K562 (cell line): ENCODE data around the gene PCDH7. TPM values are rescaled to one million over a fixed set of nuclear protein-coding genes. Genes with fewer than 3 reads are reported as not detected.

ENCODE experiments used
- ATAC-seq: fragments of 200-7000 bp; cut with Tn5 transposase; 3 replicates; pipeline ENCODE4 v1.9.1; 2020; ENCODE audit warnings: moderate library complexity
- BruUV-seq: library from RNA; stranded (reverse); fragments of 400-500 nt; replicated peaks from 2 replicates; lab custom pipeline; 2021; lab: Mats Ljungman, UMichigan
- CTCF ChIA-PET: fragments of 300-600 bp; formaldehyde crosslinking; extraction: SDS; loops from one replicate; lab custom pipeline; 2021; ENCODE audit warnings: low intra/inter-chr PET ratio; lab: Yijun Ruan, JAX
- POLR2A ChIA-PET: fragments of 300-600, 350-650 bp; sonication (Branson Sonifier 250); formaldehyde crosslinking; extraction: SDS; loops from one replicate; lab custom pipeline; 2021; ENCODE audit warnings: antibody characterized with exemption, inconsistent platforms; lab: Yijun Ruan, JAX
- DNase-seq, 4 experiments: peaks; one replicate each; pipeline versions ENCODE4 v3.0.0 to v3.0.0-alpha.2; 2011 to 2018; ENCODE audit warnings: low spot score in 3 of 4, mixed read lengths in 3 of 4; ENCODE audit errors: extremely low read depth in 1 of 4
- FAIRE-seq: peaks from 2 replicates; lab custom pipeline; 2011; peaks lifted over from hg19 to GRCh38; lab: Jason Lieb, UNC
- H2AFZ ChIP-seq: 2 replicates; pipeline ENCODE4 v1.6.0; 2011; ENCODE audit warnings: low read depth, low read length, control low read depth, inconsistent platforms
- H3K27ac ChIP-seq: fragments of 200-600 bp; 3 replicates; pipeline ENCODE4 v1.8.0; 2011; ENCODE audit warnings: low read depth, mild to moderate bottlenecking, control low read depth, inconsistent platforms, low read length, moderate library complexity, mixed read lengths; ENCODE audit errors: extremely low read depth
- H3K27me3 ChIP-seq, 2 experiments: fragments of 300-600 bp in 1 of 2; 2 replicates in 1 of 2; 3 replicates in 1 of 2; pipeline versions ENCODE4 v1.6.0 to v1.8.0; 2011; ENCODE audit warnings: inconsistent platforms in 2 of 2, low read length in 2 of 2, mild to moderate bottlenecking in 1 of 2, mixed read lengths in 1 of 2, moderate library complexity in 1 of 2; ENCODE audit not compliant: control insufficient read depth in 2 of 2, insufficient read depth in 2 of 2
- H3K36me3 ChIP-seq: fragments of 300-600 bp; 3 replicates; pipeline ENCODE4 v1.8.0; 2011; ENCODE audit warnings: mild to moderate bottlenecking, low read length, inconsistent platforms; ENCODE audit not compliant: control insufficient read depth, insufficient read depth
- H3K4me1 ChIP-seq, 2 experiments: fragments of 200-600 bp in 1 of 2; replicated peaks in 1 of 2; 2 replicates in 1 of 2; 3 replicates in 1 of 2; pipeline versions ENCODE4 v1.5.1 to v1.8.0; 2011; ENCODE audit warnings: inconsistent platforms in 2 of 2, low read length in 2 of 2, mild to moderate bottlenecking in 1 of 2, mixed read lengths in 1 of 2, moderate library complexity in 1 of 2; ENCODE audit not compliant: control insufficient read depth in 2 of 2, insufficient read depth in 2 of 2
- H3K4me2 ChIP-seq: 2 replicates; pipeline ENCODE4 v1.6.1; 2011; ENCODE audit warnings: low read length, control low read depth, inconsistent platforms, mixed read lengths; ENCODE audit not compliant: insufficient read depth
- H3K4me3 ChIP-seq: fragments of 200-600 bp; sonication (generic), shearing (Covaris generic); 2 replicates; pipeline ENCODE4 v1.5.1; 2016; ENCODE audit warnings: control low read depth, inconsistent platforms
- H3K79me2 ChIP-seq: fragments of 200-600 bp; 3 replicates; pipeline ENCODE4 v1.8.0; 2011; ENCODE audit warnings: low read length, inconsistent platforms; ENCODE audit not compliant: control insufficient read depth, insufficient read depth
- H3K9ac ChIP-seq, 2 experiments: 2 replicates each; pipeline versions ENCODE4 v1.6.0 to v1.6.1; 2011; ENCODE audit warnings: low read depth in 2 of 2, low read length in 2 of 2, control low read depth in 1 of 2, inconsistent platforms in 1 of 2, mild to moderate bottlenecking in 1 of 2, mixed read lengths in 1 of 2; ENCODE audit not compliant: insufficient read depth in 1 of 2
- H3K9me1 ChIP-seq: one replicate; pipeline ENCODE4 v1.6.0; 2011; ENCODE audit warnings: inconsistent platforms, mild to moderate bottlenecking, low read length, moderate library complexity; ENCODE audit not compliant: control insufficient read depth, insufficient read depth
- H3K9me3 ChIP-seq: replicated peaks from 2 replicates; pipeline ENCODE4 v1.5.1; 2011; ENCODE audit warnings: low read depth, low read length, inconsistent platforms; ENCODE audit not compliant: control insufficient read depth, insufficient read depth
- H4K20me1 ChIP-seq: replicated peaks from 2 replicates; pipeline ENCODE4 v1.6.1; 2011; ENCODE audit warnings: low read length, inconsistent platforms, mixed read lengths; ENCODE audit not compliant: control insufficient read depth, insufficient read depth
- CBX8 ChIP-seq: fragments of 200-600 bp; sonication (generic); IDR thresholded peaks from 2 replicates; pipeline ENCODE4 v1.6.1; 2012; ENCODE audit warnings: borderline replicate concordance, mixed run types, low read depth, mild to moderate bottlenecking, moderate library complexity, mixed read lengths, low read length, control low read depth, inconsistent platforms; ENCODE audit not compliant: poor library complexity, severe bottlenecking; ENCODE audit errors: extremely low read depth
- DLX4 ChIP-seq: fragments of 250-450 bp; sonication (Bioruptor Pico); IDR thresholded peaks from 2 replicates; pipeline ENCODE4 v1.6.1; 2021; ENCODE audit warnings: mild to moderate bottlenecking
- E2F8 ChIP-seq: fragments of 450-650 bp; IDR thresholded peaks from 2 replicates; pipeline ENCODE4 v1.7.1; 2018; ENCODE audit warnings: mild to moderate bottlenecking, low read depth; ENCODE audit not compliant: partially characterized antibody
- HSF4 ChIP-seq: fragments of 250-450 bp; sonication (Bioruptor Pico); IDR thresholded peaks from 2 replicates; pipeline ENCODE4 v2.1.2; 2022; ENCODE audit warnings: mild to moderate bottlenecking, moderate library complexity, borderline replicate concordance
- NBN ChIP-seq: fragments of 450-650 bp; IDR thresholded peaks from 2 replicates; pipeline ENCODE4 v1.6.1; 2016; ENCODE audit warnings: low read depth, mild to moderate bottlenecking
- NCOA6 ChIP-seq: fragments of 450-650 bp; IDR thresholded peaks from 2 replicates; pipeline ENCODE4 v1.6.1; 2017; ENCODE audit warnings: mild to moderate bottlenecking
- NR3C1 ChIP-seq: sonication (generic); formaldehyde crosslinking; IDR thresholded peaks from 2 replicates; pipeline ENCODE4 v1.8.1; 2022; ENCODE audit warnings: missing genetic modification reagents
- RBM34 ChIP-seq: fragments of 200-400 bp; formaldehyde crosslinking; IDR thresholded peaks from 2 replicates; pipeline ENCODE4 v1.6.1; 2018; ENCODE audit warnings: low read length, borderline replicate concordance; ENCODE audit not compliant: insufficient read depth
- SIX5 ChIP-seq, 2 experiments: IDR thresholded peaks; 2 replicates each; pipeline ENCODE4 v1.6.1; 2011; ENCODE audit warnings: low read length in 2 of 2, borderline replicate concordance in 1 of 2, low read depth in 1 of 2, mild to moderate bottlenecking in 1 of 2, moderate library complexity in 1 of 2; ENCODE audit not compliant: insufficient read depth in 1 of 2
- SREBF1 ChIP-seq: fragments of 150-350 bp; IDR thresholded peaks from 2 replicates; pipeline ENCODE4 v1.6.1; 2014; ENCODE audit warnings: antibody characterized with exemption, low read depth, low read length, borderline replicate concordance
- TRIM24 ChIP-seq, 2 experiments: fragments of 450-650 bp; IDR thresholded peaks; 2 replicates each; pipeline ENCODE4 v1.6.1; 2016
- TRIM25 ChIP-seq: fragments of 450-650 bp; IDR thresholded peaks from 2 replicates; pipeline ENCODE4 v1.7.0; 2016; ENCODE audit warnings: borderline replicate concordance
- YBX1 ChIP-seq: fragments of 450-650 bp; IDR thresholded peaks from 2 replicates; pipeline ENCODE4 v1.7.1; 2016; ENCODE audit warnings: mild to moderate bottlenecking
- ZNF121 ChIP-seq: sonication (generic); formaldehyde crosslinking; conservative IDR thresholded peaks from 2 replicates; pipeline ENCODE4 v1.8.0; 2022; ENCODE audit warnings: missing genetic modification reagents
- ZNF140 ChIP-seq: fragments of 250-450 bp; sonication (Bioruptor Pico); IDR thresholded peaks from 2 replicates; pipeline ENCODE4 v1.8.0; 2021; ENCODE audit warnings: moderate library complexity, mild to moderate bottlenecking, inconsistent platforms
- ZNF384 ChIP-seq: IDR thresholded peaks from 2 replicates; pipeline ENCODE4 v1.6.1; 2012; ENCODE audit warnings: low read depth, low read length, improper control_type of control experiment
- ZNF695 ChIP-seq: fragments of 450-650 bp; formaldehyde crosslinking; IDR thresholded peaks from 2 replicates; pipeline ENCODE4 v1.4.0; 2020; ENCODE audit warnings: mild to moderate bottlenecking, moderate library complexity
- ZNF764 ChIP-seq: fragments of 250-450 bp; sonication (Bioruptor Pico); IDR thresholded peaks from 2 replicates; pipeline ENCODE4 v1.4.0; 2020; ENCODE audit warnings: low read depth, mild to moderate bottlenecking, moderate library complexity
- WGBS: fragments of 100-300 bp; shearing (Covaris generic); methylation state at CpG from one replicate; pipeline ENCODE4 v1.1.6; 2016; ENCODE audit warnings: low coverage, mixed read lengths; ENCODE audit not compliant: insufficient coverage; ENCODE audit errors: missing lambda C conversion rate; 5-methylcytosine and 5-hydroxymethylcytosine counted together
- in situ Hi-C: fragments of 300-500 bp; cut with MboI; formaldehyde crosslinking; loops from 4 replicates; pipeline ENCODE4 v1.15.0; 2018; ENCODE audit warnings: inconsistent platforms, mixed read lengths
- intact Hi-C: fragments of 100-400 bp; cut with micrococcal nuclease; formaldehyde crosslinking; loops from 2 replicates; pipeline ENCODE4 v1.14.2; 2022
- polyA plus RNA-seq, 8 experiments: library from polyadenylated mRNA; depleted of rRNA in 4 of 8; stranded (reverse) in 5 of 8; unstranded in 3 of 8; fragments of >200 nt; fragmentation: Nextera tagmentation in 2 of 8; fragmentation: Illumina TruSeq in 1 of 8; extraction: Ambion mirVana in 2 of 8; extraction: Trizol in 1 of 8; gene quantifications; 2 replicates each; pipeline versions ENCODE4 v1.2.1 to v1.2.3, GENCODE V29; 2011 to 2014; ENCODE audit warnings: inconsistent platforms in 1 of 8, missing spikeins in 1 of 8
- total RNA-seq, 7 experiments: library from RNA; depleted of rRNA in 6 of 7; stranded (reverse); fragments of >200 nt in 6 of 7; fragmentation: Illumina TruSeq in 2 of 7; extraction: Trizol in 2 of 7; gene quantifications; 2 replicates each; pipeline versions ENCODE4 v1.2.1 to v1.2.3, GENCODE V29; 2011 to 2021; ENCODE audit warnings: low replicate concordance in 1 of 7

The PCDH7 gene
- total and polyA plus RNA-seq, 9 of the 15 experiments (the other 6 are each of a cell fraction or from before 2014, with no cell fraction given): not detected

GRCh38 chr4:30769093-30769492 lies 48.9 kb downstream of the PCDH7 start:
- BruUV-seq: no TSS peak
- Histone ChIP-seq H3K79me2 (no peaks in the 10 kb centered on the region), H3K36me3 (no peaks in the 10 kb centered on the region), H3K9ac (no peak overlapping the region), H4K20me1 (no peaks in the 10 kb centered on the region), H3K9me3 (no peaks in the 10 kb centered on the region), H2AFZ (no peak overlapping the region), H3K4me3 (no peak overlapping the region), H3K9me1 (no peaks in the 10 kb centered on the region), H3K4me1 (no peaks in the 10 kb centered on the region), H3K27ac (no peak overlapping the region), H3K4me2 (no peak overlapping the region), H3K27me3 (no peaks in the 10 kb centered on the region)
- 2% methylated on average over 5 of the region's 6 CpGs for WGBS
- ChIA-PET CTCF (no interaction called here), POLR2A (interaction anchor here (0.6 kb wide), 1 partner anchor 16 kb away, joined by 3 read pairs; no protein-coding TSS in a partner anchor)
- no peak for DNase-seq
- in situ Hi-C loops: no loop called here
- no peak for ATAC-seq
- no peak for FAIRE-seq
- intact Hi-C loops: no loop called here
- no peak for TF ChIP-seq ZNF121 (CRISPR knock-in tag)
- TF ChIP-seq NR3C1 (CRISPR knock-in tag): no peak
- no peak for TF ChIP-seq YBX1
- TF ChIP-seq DLX4 (CRISPR knock-in tag): no peak
- TF ChIP-seq ZNF384: no peak
- no peak for TF ChIP-seq HSF4 (CRISPR knock-in tag)
- TF ChIP-seq ZNF695 (CRISPR knock-in tag): no peak
- no peak for TF ChIP-seq NCOA6
- TF ChIP-seq SIX5 (IDR thresholded peaks at IDR 0.05; ENCODE audit: borderline replicate concordance in 1 of 2, insufficient read depth in 1 of 2, low read depth in 1 of 2, low read length in 2 of 2): no peak
- no peak for TF ChIP-seq ZNF140
- no peak for TF ChIP-seq E2F8
- no peak for TF ChIP-seq SREBF1
- TF ChIP-seq TRIM25: no peak
- TF ChIP-seq CBX8: no peak
- TF ChIP-seq RBM34: no peak
- no peak for TF ChIP-seq ZNF764 (CRISPR knock-in tag)
- no peak for TF ChIP-seq NBN
- TF ChIP-seq TRIM24 (IDR thresholded peaks at IDR 0.05): no peak
